Prostate gland (tissue), 2 donors: ENCODE results near the gene GRB10. TPM values are rescaled to one million over a fixed set of nuclear protein-coding genes. Genes with fewer than 3 reads are reported as not detected.

Experiments used
- DNase-seq: peaks from one replicate; pipeline ENCODE4 v3.0.0-alpha.2; 2019; ENCODE audit warnings: low spot score
- H3K27ac ChIP-seq, 2 donors: fragments of 200-600 bp; sonication (generic); 2 replicates each; pipeline ENCODE4 v1.5.1; 2017 to 2019
- H3K27me3 ChIP-seq: fragments of 200-600 bp; sonication (generic); replicated peaks from 2 replicates; pipeline ENCODE4 v1.5.1; 2019; ENCODE audit not compliant: insufficient read depth
- H3K36me3 ChIP-seq, 2 donors: fragments of 200-600 bp; sonication (generic); 1 replicate in 1 of 2; 2 replicates in 1 of 2; pipeline versions ENCODE4 v1.5.1 to v1.8.1; 2017 to 2019
- H3K4me1 ChIP-seq: fragments of 200-600 bp; sonication (generic); replicated peaks from 2 replicates; pipeline ENCODE4 v1.5.1; 2019
- H3K4me3 ChIP-seq, 2 donors: fragments of 200-600 bp; sonication (generic); 2 replicates each; pipeline ENCODE4 v1.5.1; 2017 to 2019
- H3K9me3 ChIP-seq: fragments of 200-600 bp; sonication (generic); 2 replicates; pipeline ENCODE4 v1.5.1; 2017
- POLR2A ChIP-seq: fragments of 450-650 bp; IDR thresholded peaks from one replicate; pipeline ENCODE4 v1.6.1; 2016; ENCODE audit warnings: antibody characterized with exemption, mild to moderate bottlenecking
- POLR2AphosphoS5 ChIP-seq: sonication (generic); formaldehyde crosslinking; IDR thresholded peaks from one replicate; pipeline ENCODE4 v1.6.1; 2017; ENCODE audit warnings: antibody characterized with exemption
- WGBS: methylation state at CpG from one replicate; pipeline ENCODE4 v1.1.5; 2018; 5-methylcytosine and 5-hydroxymethylcytosine counted together
- intact Hi-C: fragments of 100-400 bp; cut with DNase I; formaldehyde crosslinking; loops from one replicate; pipeline ENCODE4 v1.14.2; 2022
- total RNA-seq, 2 donors: library from RNA; depleted of rRNA; stranded (reverse); fragments of >200 nt; gene quantifications; one replicate each; pipeline ENCODE4 v1.1.0, GENCODE V29; 2016
- TF ChIP-seq, protein P1 (sequence below), 4 experiments: fragments of 200-600 bp in 2 of 4; fragments of 450-650 bp in 2 of 4; sonication (generic) in 2 of 4; IDR thresholded peaks; 1 replicate in 3 of 4; 2 replicates in 1 of 4; pipeline ENCODE4 v1.5.1; 2016 to 2019; ENCODE audit warnings: antibody characterized with exemption in 4 of 4, mild to moderate bottlenecking in 2 of 4, moderate library complexity in 2 of 4

The GRB10 gene
- total RNA-seq, 2 donors from 2014 or later = 54.3 to 63.1 TPM

- Histone ChIP-seq H3K4me3 (no peak overlapping the region), H3K27me3 (no peaks in the 10 kb centered on the region), H3K36me3 (no peaks in the 10 kb centered on the region), H3K4me1 (peaks cover 21% of the 10 kb centered on the region), H3K9me3 (no peaks in the 10 kb centered on the region), H3K27ac (no peak overlapping the region)
- no peak for TF ChIP-seq POLR2AphosphoS5
- TF ChIP-seq, protein P1, sequence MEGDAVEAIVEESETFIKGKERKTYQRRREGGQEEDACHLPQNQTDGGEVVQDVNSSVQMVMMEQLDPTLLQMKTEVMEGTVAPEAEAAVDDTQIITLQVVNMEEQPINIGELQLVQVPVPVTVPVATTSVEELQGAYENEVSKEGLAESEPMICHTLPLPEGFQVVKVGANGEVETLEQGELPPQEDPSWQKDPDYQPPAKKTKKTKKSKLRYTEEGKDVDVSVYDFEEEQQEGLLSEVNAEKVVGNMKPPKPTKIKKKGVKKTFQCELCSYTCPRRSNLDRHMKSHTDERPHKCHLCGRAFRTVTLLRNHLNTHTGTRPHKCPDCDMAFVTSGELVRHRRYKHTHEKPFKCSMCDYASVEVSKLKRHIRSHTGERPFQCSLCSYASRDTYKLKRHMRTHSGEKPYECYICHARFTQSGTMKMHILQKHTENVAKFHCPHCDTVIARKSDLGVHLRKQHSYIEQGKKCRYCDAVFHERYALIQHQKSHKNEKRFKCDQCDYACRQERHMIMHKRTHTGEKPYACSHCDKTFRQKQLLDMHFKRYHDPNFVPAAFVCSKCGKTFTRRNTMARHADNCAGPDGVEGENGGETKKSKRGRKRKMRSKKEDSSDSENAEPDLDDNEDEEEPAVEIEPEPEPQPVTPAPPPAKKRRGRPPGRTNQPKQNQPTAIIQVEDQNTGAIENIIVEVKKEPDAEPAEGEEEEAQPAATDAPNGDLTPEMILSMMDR (IDR thresholded peaks at IDR 0.05) = no peak
- TF ChIP-seq POLR2A = no peak
- WGBS = 85% methylated on average over 7 of the region's 7 CpGs
- no peak for DNase-seq
- intact Hi-C loops = loop anchor here (10.0 kb wide), 1 partner anchor 64 kb away; no protein-coding TSS in a partner anchor
These were observed 104.1 kb downstream of the GRB10 start for GRCh38 chr7:50678586-50678985.

DNA sequence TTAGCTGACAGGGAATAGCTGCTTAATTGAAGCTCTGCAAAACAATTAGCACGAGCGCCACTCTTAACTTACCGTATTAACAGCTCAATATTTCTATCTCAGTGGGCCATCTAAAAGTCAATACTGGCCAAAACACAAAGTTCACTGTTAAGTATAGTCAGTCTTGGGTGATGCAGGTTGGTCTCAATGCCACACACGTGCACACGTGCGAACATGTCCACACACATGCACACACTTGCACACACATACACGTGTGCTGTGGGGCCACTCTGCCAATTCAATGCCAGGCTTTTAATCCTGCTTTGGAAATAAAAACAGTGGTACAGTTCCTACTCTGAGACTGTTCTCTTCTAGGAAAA lies 105.1 kb downstream of the GRB10 start:
- DNase-seq = no peak
- intact Hi-C loops = loop anchor here (2.0 to 10.0 kb wide), 2 partner anchors 63 to 209 kb away; no protein-coding TSS in a partner anchor
- Histone ChIP-seq H3K9me3 (no peaks in the 10 kb centered on the region), H3K36me3 (no peaks in the 10 kb centered on the region), H3K27me3 (no peaks in the 10 kb centered on the region), H3K4me3 (no peak overlapping the region), H3K4me1 (peaks cover 21% of the 10 kb centered on the region), H3K27ac (no peak overlapping the region)
- TF ChIP-seq POLR2A = no peak
- TF ChIP-seq POLR2AphosphoS5 = no peak
- TF ChIP-seq, protein P1 (IDR thresholded peaks at IDR 0.05) = no peak
- 48% methylated on average over 7 of the region's 7 CpGs for WGBS

DNA sequence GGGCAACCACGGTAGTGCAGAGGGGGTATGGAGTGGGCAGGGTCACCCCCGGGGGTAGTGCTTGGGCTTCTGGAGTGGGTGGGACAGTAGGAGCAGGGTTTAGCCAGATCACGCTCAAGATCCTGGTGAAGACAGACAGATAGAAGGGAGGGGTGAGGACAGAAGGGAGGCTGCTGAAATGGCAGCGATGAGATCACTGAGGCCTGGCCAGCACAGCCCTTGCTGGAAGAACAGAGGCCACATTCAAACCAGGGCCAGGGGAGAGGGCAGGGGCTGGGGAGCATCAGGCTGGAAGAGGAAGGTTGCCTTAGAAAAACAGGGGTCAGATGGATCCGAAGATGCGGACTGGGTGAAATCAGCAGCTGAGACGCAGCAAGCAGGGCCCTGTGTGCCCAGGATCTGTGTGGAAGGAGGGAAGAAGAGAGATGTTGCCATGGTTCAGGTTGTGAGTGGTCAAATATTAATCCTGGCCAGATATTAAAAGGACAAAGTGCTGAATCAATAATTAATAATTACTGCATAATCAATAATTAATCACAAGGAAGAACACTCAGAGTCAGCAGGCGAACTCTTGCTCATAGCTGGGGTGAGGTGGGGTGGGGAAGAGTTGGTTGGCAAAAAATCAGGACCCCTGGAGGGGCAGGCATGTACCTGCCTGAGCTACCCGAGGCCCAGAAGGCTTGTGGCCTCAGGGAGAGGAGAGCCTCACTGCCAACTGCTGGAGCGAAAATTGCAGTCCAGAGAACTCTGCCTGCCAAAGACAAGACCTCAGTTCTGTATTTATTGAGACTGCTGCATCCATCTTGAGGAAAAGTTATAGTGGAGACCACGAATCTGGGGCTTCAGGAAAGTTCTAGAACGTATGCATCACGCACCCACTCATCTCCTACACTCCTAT lies 105.7 kb downstream of the GRB10 start:
- no peak overlapping the region for H3K4me3 ChIP-seq
- H3K36me3 ChIP-seq = no peaks in the 10 kb centered on the region
- whole genome bisulfite sequencing = 59% methylated on average over 13 of the region's 13 CpGs
- no peak for DNase-seq
- H3K27me3 ChIP-seq = no peaks in the 10 kb centered on the region
- no peaks in the 10 kb centered on the region for H3K9me3 ChIP-seq
- H3K4me1 ChIP-seq = peaks cover 19% of the 10 kb centered on the region
- H3K27ac ChIP-seq = no peak overlapping the region
- intact Hi-C loops = loop anchor here (2.0 to 10.0 kb wide), 2 partner anchors 62 to 208 kb away; no protein-coding TSS in a partner anchor
- no peak for TF ChIP-seq POLR2AphosphoS5
- TF ChIP-seq, protein P1 (IDR thresholded peaks at IDR 0.05) = no peak
- no peak for TF ChIP-seq POLR2A

GRCh38 chr7:50676079-50676478 lies 106.6 kb downstream of the GRB10 start:
- no peak for DNase-seq
- intact Hi-C loops = loop anchor here (2.0 to 10.0 kb wide), 2 partner anchors 61 to 207 kb away; no protein-coding TSS in a partner anchor
- 61% methylated on average over 5 of the region's 5 CpGs for WGBS
- no peaks in the 10 kb centered on the region for H3K36me3 ChIP-seq
- H3K4me1 ChIP-seq = peaks cover 13% of the 10 kb centered on the region
- H3K4me3 ChIP-seq = no peak overlapping the region
- no peaks in the 10 kb centered on the region for H3K9me3 ChIP-seq
- H3K27ac ChIP-seq = no peak overlapping the region
- TF ChIP-seq, protein P1 (IDR thresholded peaks at IDR 0.05) = no peak
- TF ChIP-seq POLR2A = no peak
- TF ChIP-seq POLR2AphosphoS5 = no peak
- H3K27me3 ChIP-seq = no peaks in the 10 kb centered on the region
